Hair follicle dermal papilla cell (primary cell): ENCODE data around the gene LBR. TPM values are rescaled to one million over a fixed set of nuclear protein-coding genes. Genes with fewer than 3 reads are reported as not detected.

ENCODE experiments used
- total RNA-seq: library from RNA; depleted of rRNA; stranded (reverse); fragments of >200 nt; gene quantifications from 2 replicates; pipeline ENCODE4 v1.2.3, GENCODE V29; 2012

The LBR gene
- total RNA-seq, result 16.4 and 25.8 TPM in 2 replicates

DNA sequence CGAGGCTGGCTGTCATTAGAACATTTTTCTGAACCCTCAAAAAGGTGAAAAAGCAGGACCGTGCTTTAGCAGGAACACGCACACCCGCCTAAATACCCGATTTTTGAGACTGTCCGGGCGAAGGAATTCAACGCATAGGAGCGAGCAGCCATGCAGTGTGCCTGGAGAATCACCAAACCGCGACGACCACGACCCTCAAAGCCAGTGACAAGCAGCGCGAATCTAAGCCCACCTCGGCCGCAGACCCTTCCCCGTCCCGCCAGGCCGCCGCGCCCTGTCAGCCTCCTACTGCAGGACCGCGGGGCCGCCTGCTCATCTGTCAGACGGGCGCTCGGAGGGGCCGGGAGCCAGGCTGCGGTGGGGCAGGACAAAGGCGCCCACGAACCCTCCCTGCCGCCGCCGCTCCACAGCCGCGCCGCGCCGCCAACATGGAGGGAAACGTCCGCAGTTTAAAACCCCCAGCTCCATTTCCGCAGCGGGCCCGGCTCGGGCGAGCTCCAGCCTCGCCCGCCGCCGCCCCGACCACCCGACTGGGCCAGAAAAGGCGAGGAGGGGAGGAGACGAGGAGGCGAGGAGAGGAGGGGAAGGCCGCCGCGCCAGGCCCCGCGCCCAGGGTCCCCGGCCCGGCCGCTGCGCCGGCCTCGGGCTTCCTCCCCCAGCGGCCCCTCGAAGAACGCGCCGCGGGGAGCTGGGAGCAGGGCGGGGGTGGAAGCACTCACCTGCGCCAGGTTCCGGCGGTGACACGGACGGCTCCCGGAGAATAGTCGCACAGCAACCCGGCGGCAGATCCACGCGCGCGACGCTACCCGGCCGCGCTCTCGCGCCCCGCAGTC lies at the start of gene LBR:
LBR (minus strand) TSS at position 804 of the 833 bp plus-strand sequence. CDS start 3,963 bp downstream, outside the sequence.

Other genes starting within 250 kb of the LBR start
- gene ENAH, start 225.1 kb upstream of the LBR start, total RNA-seq, result 76.3 and 89.2 TPM in 2 replicates